ENCODE measurements around the gene GRIN2A.

GRIN2A gene

GRCh38 chr16:10181196-10182162, 749 bp downstream of the GRIN2A start:
- DNase-seq (ENCODE audit: low spot score): peak; percentile 84

DNA sequence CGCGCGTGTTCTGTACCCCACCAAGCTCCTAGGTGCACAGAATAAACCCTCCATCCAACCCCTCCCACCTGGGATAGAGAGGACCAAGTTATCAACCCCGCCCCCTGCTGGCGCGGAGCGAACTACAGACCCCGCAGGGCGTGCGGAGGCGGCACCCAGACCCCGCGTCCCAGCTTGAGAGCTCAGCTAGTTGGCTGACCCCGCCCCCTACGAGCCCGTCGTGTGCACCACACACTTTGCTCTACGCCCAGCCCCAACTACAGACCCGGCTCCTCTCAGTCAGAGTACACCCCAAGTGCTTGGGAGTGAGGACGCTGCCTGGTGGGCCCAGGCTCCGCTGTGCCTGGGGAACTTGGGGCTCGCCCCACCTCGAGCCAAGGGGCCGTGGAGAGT, 1.5 kb downstream of the GRIN2A start:
- peak; percentile 53 for DNase-seq (ENCODE audit: low spot score)

DNA sequence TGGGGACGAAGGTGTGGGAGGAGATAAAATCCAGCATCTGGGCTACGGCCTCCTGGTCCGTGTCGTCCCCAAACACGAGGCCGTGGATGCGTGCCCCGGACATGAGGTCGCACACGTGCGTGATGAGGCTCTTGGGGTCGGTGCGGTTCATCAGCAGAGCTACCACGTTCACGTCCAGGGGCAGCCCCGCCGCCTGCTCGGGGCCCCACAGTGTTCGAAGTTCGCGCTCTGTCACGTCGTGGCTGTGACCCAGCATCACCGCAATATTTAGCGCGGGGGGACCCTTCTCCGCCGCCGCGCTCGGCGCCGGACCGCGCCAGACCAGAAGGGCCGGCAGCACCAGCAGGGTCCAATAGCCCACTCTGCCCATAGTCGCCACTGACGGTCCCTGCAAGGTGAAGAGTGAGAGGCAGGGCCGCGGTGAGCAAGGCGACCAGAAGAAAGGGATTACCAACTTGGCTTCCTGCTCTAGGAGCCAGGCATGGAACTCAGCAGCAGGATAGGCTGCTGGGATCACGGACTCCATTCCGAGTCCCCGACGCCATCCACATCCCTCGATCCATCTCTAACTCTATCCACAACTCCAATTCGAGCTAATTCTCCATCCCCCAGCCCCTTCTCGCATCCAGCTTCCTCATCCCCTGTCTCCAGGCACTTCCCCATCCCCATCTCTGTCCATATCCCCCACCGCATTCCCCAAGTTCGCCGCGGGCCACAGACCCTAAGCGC, 2.0 kb downstream of the GRIN2A start:
- DNase-seq (ENCODE audit: low spot score): no peak

DNA sequence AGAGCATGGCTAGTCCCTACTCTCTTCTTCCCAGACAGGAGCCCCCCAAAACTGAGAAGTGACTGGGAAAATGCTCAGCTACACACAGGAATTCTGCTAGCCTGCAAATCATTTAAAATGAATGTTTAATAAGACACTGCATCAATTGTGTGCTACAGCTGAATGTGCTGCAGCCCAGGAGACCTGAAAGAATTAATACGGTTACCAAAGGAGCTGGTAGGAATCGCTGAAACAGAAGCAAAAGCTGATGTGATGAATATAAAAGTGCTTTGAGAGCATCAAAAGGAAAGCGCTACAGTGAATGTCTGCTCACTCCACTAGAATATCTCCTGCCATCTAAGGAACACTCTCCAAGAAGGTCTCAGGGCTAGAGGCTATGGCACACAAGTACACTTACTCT, 3.7 kb downstream of the GRIN2A start:
- DNase-seq (ENCODE audit: low spot score): no peak

DNA sequence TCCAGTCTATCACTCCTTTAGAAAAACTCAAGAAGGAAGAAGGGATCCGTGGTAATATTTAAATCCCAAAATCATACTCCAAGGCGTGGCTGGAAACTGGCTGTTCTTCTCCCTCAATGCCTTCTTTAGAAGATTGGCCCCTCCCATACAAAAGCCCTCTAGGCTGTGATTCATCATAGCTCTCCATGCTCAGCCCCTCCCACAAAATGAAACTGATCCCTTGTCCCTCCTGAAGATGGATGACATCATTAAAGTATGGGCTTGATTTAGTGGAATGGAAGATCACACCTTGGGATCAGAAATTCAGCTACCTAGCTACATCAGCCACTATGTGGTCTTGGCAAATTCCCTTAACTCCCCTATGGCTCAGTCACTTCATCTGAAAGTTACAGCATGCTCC, 4.1 kb downstream of the GRIN2A start:
- DNase-seq (ENCODE audit: low spot score): no peak

DNA sequence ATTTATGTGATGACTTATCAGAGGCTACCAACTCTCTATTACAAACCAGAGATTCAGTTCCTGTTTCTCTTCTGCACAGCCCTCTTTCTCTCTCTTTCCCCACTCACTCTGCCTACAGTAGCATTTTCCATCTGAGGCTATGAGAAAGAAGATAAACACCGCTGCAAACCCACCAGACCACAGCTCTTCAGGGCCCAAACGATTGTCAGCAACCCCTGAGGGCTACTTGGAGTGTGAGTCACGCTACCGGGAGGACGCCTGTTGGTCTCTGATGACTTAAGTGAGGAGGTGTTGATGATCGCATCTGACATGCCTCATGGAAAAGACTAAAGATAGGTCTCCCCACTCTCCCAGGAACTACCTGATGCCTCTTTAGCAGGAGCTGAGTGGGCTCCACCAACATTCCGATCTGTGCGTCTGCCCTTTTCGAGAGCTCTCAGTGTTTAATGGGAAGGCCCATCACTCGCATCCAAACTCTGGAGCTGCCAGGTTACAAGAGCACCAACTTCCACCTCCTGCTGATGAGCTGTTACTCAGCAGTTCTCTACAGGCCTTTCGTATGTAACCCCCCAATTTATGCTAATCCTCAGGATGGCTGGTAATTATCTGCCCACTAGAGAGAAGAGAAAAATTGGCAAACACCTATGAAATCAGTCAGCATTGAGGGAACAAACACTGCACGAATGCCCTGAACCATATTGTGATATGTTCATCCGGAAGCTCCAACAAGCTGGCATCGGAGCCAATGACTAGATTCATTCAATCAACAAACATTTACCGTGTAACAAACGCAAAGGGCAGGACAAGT, 9.2 kb downstream of the GRIN2A start:
- peak; percentile 36 for DNase-seq (ENCODE audit: low spot score)

DNA sequence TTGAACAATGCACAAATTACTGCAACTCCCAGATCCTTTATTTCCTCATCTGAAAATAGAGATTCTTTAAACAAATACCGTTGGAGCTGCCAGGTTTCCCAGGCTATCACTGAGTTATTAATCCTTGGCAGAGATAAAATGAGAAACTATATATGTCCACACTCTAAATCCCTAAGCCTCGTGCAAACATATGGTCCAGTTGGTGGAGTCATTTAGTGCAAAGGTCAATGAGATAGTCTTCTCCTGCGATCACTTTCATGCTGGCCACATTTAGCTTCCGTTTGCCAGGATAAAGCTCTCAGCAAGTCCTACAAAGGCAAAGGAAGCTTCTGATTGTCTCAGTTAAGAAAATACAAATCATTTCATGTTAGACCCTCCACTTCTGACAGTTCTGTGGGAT, 11.0 kb downstream of the GRIN2A start:
- DNase-seq (ENCODE audit: low spot score): no peak

GRCh38 chr16:10169904-10170410, 12.3 kb downstream of the GRIN2A start:
- DNase-seq (ENCODE audit: low spot score): no peak

- DNase-seq (ENCODE audit: low spot score): no peak
These were observed 13.2 kb downstream of the GRIN2A start for GRCh38 chr16:10169031-10169430.

DNA sequence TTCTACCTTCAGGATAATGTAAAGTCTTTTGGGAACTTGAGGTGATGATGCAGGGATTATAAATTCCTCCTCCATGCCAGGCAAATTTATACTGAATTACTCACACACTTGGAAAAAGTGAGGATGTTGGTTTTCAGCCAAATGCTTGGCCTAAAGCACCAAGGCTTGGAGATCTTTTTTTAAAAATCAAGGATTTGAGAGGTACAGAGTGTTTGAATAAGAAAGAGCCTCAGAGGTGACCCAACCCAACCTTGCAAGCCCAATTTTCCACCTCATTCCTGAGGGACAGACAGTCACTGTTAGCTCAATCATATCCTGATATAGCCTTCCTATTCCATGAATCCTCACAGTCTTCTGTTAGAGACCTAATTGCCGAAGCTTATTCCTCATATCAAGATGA, 14.0 kb downstream of the GRIN2A start:
- peak; percentile 56 for DNase-seq (ENCODE audit: low spot score)

GRCh38 chr16:10165643-10166042, 16.6 kb downstream of the GRIN2A start:
- DNase-seq (ENCODE audit: low spot score): no peak

- DNase-seq (ENCODE audit: low spot score): no peak
These were observed 19.2 kb downstream of the GRIN2A start for GRCh38 chr16:10162981-10163380.

- no peak for DNase-seq (ENCODE audit: low spot score)
These were observed 26.1 kb downstream of the GRIN2A start for GRCh38 chr16:10156099-10156498.

GRCh38 chr16:10154389-10154788, 27.8 kb downstream of the GRIN2A start:
- no peak for DNase-seq (ENCODE audit: low spot score)

- DNase-seq (ENCODE audit: low spot score): no peak
These were observed 28.2 kb downstream of the GRIN2A start for GRCh38 chr16:10153985-10154384.

DNA sequence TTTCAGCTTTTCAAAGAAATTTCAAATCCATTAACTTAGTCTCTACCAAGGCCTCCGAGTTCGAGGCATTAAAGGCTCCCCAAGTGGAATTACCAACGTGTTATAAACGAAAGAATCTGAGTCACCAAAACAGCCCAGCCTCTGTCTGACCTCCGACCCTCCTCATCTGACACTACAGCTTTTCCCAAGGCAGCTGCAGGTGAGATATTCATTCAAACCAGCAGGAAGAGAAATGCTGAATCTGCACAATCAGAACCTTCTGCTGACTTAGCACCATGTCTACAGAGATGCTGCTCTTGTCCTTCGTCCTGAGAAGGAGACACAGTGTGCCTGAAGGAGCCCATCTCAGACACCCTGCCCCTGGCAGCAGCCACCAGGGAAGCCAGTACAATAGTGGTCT, 30.5 kb downstream of the GRIN2A start:
- DNase-seq (ENCODE audit: low spot score): no peak

DNA sequence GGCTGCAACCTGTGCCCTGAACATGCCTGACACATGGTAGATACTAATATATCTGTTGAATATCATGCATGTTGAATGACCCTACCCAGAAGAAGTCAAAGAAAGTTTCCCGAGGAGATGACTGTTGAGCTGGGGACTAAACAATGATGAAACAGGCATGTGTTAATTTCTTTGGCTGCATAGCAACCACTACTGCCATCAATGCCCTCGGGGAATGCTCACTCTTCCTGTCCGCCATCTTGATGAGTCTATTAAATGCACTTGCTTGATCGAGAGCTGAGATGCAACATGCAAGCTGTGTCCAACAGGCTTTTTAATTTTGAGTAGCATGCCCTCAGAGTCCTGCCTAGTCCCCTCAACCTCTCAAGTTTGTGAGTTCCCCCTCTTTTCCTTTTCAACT, 31.3 kb downstream of the GRIN2A start:
- no peak for DNase-seq (ENCODE audit: low spot score)

- no peak for DNase-seq (ENCODE audit: low spot score)
These were observed 36.6 kb downstream of the GRIN2A start for GRCh38 chr16:10145542-10146035.

GRCh38 chr16:10141671-10142070, 40.6 kb downstream of the GRIN2A start:
- DNase-seq (ENCODE audit: low spot score): no peak

GRCh38 chr16:10138881-10139280, 43.3 kb downstream of the GRIN2A start:
- no peak for DNase-seq (ENCODE audit: low spot score)

- DNase-seq (ENCODE audit: low spot score): no peak
These were observed 44.9 kb downstream of the GRIN2A start for GRCh38 chr16:10137341-10137740.

DNA sequence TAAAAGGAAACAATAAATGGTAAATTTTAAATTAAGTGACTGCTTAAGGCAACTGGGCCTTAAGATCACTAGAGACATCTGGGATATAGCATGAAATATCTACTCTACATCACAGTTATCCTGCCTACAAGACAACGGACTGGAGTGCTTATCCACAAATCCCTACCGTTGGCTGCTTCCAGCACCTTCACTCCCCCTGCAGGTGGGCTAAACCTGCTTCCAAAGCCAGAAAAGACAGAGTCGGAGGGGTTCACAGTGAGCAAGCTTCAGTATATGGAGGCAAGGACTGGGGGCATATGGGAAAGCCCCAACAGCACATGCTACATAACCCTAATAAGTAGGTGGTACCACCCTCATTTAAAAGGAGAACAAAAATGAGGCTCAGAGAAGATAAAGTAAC, 45.3 kb downstream of the GRIN2A start:
- DNase-seq (ENCODE audit: low spot score): no peak
